ENCODE measurements around the gene PARP4.
"Not testable (repeated sequence)": the region's sequence is repeated elsewhere in the genome, so short reads cannot be mapped to it uniquely, and the experiment has no call there.

Gene PARP4

GRCh38 chr13:24512197-24512907 lies at the start of gene PARP4:
PARP4 (minus strand) TSS chr13:24512778; CDS start chr13:24503776, 9,002 bp downstream.
- H3K4me3 ChIP-seq (ENCODE audit: control insufficient read depth, low read depth, low read length): peak within 1 kb of the TSS; percentile 89
- no peak for DNase-seq (ENCODE audit: low read depth)
- no peak for TF ChIP-seq CTCF (IDR thresholded peaks at IDR 0.05; ENCODE audit: control insufficient read depth, insufficient read depth, low read depth, low read length, missing control alignments)

GRCh38 chr13:24560579-24561187 lies 48.1 kb upstream of the PARP4 start:
- DNase-seq (ENCODE audit: low read depth); H3K4me3 ChIP-seq (ENCODE audit: control insufficient read depth, low read depth, low read length): not testable (repeated sequence)

GRCh38 chr13:24559431-24560218 lies 47.0 kb upstream of the PARP4 start:
- not testable (repeated sequence) for DNase-seq (ENCODE audit: low read depth); H3K4me3 ChIP-seq (ENCODE audit: control insufficient read depth, low read depth, low read length)

- no peak overlapping the region for H3K4me3 ChIP-seq (ENCODE audit: control insufficient read depth, low read depth, low read length)
- TF ChIP-seq CTCF (IDR thresholded peaks at IDR 0.05; ENCODE audit: control insufficient read depth, insufficient read depth, low read depth, low read length, missing control alignments): no peak
- DNase-seq (ENCODE audit: low read depth): no peak
These were observed 44.5 kb upstream of the PARP4 start for GRCh38 chr13:24557081-24557480.

GRCh38 chr13:24553892-24554291 lies 41.3 kb upstream of the PARP4 start:
- not testable (repeated sequence) for H3K4me3 ChIP-seq (ENCODE audit: control insufficient read depth, low read depth, low read length); DNase-seq (ENCODE audit: low read depth)

GRCh38 chr13:24541476-24542352 lies 29.1 kb upstream of the PARP4 start:
- not testable (repeated sequence) for DNase-seq (ENCODE audit: low read depth)
- peak overlapping the region; percentile 37 for H3K4me3 ChIP-seq (ENCODE audit: control insufficient read depth, low read depth, low read length)

GRCh38 chr13:24541127-24541475 lies 28.5 kb upstream of the PARP4 start:
- peak overlapping the region; percentile 37 for H3K4me3 ChIP-seq (ENCODE audit: control insufficient read depth, low read depth, low read length)
- DNase-seq (ENCODE audit: low read depth): no peak

More at GRCh38 chr13:24541127-24541475, 28.5 kb upstream of the PARP4 start:
- no peak for TF ChIP-seq CTCF (IDR thresholded peaks at IDR 0.05; ENCODE audit: control insufficient read depth, insufficient read depth, low read depth, low read length, missing control alignments)

Measured in AG09309 (cell line).